SU-DHL-6 (cell line): Measurements from ENCODE around the gene THBS2.

ENCODE experiments used
- EZH2phosphoT487 ChIP-seq: fragments of 200-600 bp; sonication (generic), shearing (Covaris generic); conservative IDR thresholded peaks from 2 replicates; pipeline ENCODE4 v1.6.1; 2018; ENCODE audit warnings: mild to moderate bottlenecking, antibody characterized with exemption, low read length, moderate library complexity, mixed read lengths
- TF ChIP-seq, protein P1 (sequence below): fragments of 200-600 bp; sonication (generic); IDR thresholded peaks from one replicate; pipeline ENCODE4 v1.5.1; 2017; ENCODE audit warnings: antibody characterized with exemption, mild to moderate bottlenecking, low read length, moderate library complexity; ENCODE audit not compliant: insufficient read depth, poor library complexity, severe bottlenecking

DNA sequence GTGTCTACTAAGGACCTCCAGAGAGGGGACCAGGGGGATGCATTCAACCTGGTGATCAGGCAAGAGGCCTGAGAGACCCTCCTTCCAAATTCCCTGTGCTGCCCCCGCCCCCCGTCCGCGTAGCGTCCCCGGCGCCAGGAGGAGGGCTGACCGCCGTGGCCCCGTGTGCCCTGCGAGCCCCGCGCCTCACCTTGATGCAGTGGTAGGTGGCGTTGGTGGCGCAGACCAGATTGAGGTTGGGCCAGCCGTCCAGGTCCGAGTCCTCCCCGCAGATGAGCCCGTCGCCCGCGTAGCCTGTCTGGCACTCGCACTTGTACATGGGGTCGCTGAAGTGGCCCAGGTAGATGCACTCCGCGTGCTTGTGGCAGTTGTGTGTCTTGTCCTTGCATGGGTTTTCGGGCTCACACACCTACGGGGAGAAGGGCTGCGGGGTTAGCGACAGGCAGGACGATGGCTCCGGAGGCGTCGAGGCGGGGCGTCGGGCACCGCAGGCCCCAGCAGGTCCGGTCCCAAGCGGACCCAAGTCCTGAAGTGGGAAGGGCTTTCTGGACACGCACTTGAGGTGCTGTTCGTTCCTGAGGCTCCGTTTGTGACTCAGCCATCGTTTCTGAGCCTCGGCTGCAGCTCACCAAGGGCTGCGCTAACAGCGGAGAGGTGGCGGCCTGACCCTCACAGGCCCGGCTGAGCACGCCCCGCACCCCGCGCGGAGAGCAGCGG, 21.7 kb downstream of the THBS2 start:
- TF ChIP-seq, protein P1, sequence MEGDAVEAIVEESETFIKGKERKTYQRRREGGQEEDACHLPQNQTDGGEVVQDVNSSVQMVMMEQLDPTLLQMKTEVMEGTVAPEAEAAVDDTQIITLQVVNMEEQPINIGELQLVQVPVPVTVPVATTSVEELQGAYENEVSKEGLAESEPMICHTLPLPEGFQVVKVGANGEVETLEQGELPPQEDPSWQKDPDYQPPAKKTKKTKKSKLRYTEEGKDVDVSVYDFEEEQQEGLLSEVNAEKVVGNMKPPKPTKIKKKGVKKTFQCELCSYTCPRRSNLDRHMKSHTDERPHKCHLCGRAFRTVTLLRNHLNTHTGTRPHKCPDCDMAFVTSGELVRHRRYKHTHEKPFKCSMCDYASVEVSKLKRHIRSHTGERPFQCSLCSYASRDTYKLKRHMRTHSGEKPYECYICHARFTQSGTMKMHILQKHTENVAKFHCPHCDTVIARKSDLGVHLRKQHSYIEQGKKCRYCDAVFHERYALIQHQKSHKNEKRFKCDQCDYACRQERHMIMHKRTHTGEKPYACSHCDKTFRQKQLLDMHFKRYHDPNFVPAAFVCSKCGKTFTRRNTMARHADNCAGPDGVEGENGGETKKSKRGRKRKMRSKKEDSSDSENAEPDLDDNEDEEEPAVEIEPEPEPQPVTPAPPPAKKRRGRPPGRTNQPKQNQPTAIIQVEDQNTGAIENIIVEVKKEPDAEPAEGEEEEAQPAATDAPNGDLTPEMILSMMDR: no peak
- no peak for TF ChIP-seq EZH2phosphoT487
